DLD1 (cell line): ENCODE results near the gene MGST3.
"Not testable (repeated sequence)": the region's sequence is repeated elsewhere in the genome, so short reads cannot be mapped to it uniquely, and the experiment has no call there.

ENCODE experiments used
- in situ Hi-C: cut with HindIII; loops from 2 replicates; pipeline ENCODE4 v1.10.0; 2017; ENCODE audit warnings: low sequenced_read_pairs

Gene MGST3

GRCh38 chr1:165695031-165695430, 64.0 kb downstream of the MGST3 start:
- in situ Hi-C loops, result no loop called here

GRCh38 chr1:165696625-165697100, 65.6 kb downstream of the MGST3 start:
- in situ Hi-C loops, result no loop called here

- in situ Hi-C loops, result no loop called here
These were observed 66.5 kb downstream of the MGST3 start for GRCh38 chr1:165697491-165697880.

GRCh38 chr1:165697881-165698760, 67.1 kb downstream of the MGST3 start, which contains the start of gene ALDH9A1:
TSS of gene ALDH9A1 (minus strand) at chr1:165698562. CDS start at chr1:165698558, 4 bp downstream.
- in situ Hi-C loops, result no loop called here

- in situ Hi-C loops, result no loop called here
These were observed 67.7 kb downstream of the MGST3 start for GRCh38 chr1:165698761-165699052.

- in situ Hi-C loops, result no loop called here
These were observed 68.5 kb downstream of the MGST3 start for GRCh38 chr1:165699577-165699976.

GRCh38 chr1:165701922-165702321, 70.9 kb downstream of the MGST3 start:
- in situ Hi-C loops, result not testable (repeated sequence)

GRCh38 chr1:165703648-165704047, 72.6 kb downstream of the MGST3 start:
- in situ Hi-C loops, result no loop called here
